ENCODE measurements around the gene WSB1.
"Not testable (repeated sequence)": the region's sequence is repeated elsewhere in the genome, so short reads cannot be mapped to it uniquely, and the experiment has no call there.

The WSB1 gene

DNA sequence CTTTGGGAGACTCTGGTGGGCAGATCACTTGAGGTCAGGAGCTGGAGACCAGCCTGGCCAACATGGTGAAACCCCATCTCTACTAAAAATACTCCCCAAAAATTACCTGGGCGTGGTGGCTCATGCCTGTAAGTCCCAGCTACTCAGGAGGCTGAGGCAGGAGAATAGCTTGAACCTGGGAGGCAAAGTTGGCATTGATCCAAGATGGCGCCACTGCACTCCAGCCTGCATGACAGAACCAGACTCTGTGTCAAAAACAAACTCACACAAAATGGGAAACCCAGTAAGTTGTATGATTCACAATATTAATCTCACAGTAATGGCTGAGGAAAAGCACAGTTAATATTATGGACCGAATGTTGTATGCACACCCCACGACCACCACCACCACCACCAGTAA, 24.3 kb downstream of the WSB1 start:
- no peak for DNase-seq

DNA sequence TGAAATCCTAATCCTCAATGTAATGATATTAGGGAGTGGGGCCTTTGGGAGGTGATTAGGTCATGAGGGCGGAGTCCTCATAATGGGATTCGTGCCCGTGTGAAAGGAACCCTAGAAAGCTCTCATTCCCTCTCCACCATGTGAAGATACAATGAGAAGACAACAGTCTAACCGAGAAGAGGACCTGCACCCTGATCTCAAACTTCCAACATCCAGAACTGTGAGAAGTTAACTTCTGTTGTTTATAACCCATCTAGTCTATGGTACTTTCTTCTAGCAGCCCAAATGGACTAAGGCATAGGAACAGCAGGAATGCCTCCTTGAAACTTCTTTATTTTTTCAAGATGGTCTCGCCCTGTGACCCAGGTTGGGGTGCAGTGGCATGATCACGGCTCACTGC, 24.7 kb downstream of the WSB1 start:
- DNase-seq: no peak

GRCh38 chr17:27319541-27320221, 25.8 kb downstream of the WSB1 start:
- DNase-seq: no peak

DNA sequence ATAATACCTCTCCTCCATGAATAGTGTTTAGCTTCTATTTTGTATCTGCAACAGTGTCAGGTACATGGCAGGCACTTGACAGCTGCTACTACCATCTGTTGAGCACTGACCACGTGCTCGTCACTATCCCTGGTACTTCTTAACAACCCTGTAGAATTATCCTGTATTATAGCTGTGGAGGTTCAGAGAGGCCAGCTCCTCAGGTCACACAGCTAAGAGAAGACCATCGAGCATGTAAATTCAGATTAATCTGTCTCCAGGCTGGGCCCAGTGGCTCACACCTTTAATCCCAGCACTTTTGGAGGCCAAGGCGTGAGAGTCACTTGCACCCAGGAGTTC, 26.3 kb downstream of the WSB1 start:
- DNase-seq: no peak

DNA sequence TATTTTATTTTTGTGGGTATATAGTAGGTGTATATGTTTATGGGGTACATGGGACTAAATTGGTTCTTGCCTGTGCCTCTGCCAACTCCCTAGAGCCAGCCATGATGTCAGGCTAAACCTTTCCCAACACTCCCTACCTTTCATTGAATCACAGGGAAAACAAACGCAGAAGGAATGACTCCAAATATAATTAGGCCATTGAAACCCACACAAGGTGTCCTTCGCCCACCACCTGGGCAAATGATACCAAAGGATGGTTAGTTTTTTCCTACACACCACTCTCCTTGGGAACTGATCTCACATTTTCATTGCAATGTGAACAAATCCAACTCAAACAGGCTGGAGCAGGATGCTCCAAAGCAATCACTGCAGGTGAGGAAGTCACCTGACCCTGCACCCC, 27.5 kb downstream of the WSB1 start:
- no peak for DNase-seq

DNA sequence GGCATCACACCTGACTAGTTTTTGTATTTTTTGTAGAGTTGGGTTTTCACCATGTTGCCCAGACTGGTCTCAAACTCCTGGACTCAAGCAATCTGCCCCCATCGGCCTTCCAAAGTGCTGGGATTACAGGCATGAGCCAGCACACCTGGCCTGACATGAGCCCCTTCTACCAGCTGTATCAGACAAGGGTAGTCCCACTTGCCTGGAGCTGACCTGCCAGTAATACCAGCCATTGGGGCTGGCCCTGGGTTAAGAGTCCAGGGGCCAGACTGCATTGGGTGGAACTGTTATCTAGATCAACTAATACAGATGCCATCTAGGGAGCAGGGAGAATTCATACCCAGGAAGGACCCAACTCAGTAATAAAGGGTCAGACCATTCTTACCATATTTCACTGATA, 28.1 kb downstream of the WSB1 start:
- DNase-seq: no peak

DNA sequence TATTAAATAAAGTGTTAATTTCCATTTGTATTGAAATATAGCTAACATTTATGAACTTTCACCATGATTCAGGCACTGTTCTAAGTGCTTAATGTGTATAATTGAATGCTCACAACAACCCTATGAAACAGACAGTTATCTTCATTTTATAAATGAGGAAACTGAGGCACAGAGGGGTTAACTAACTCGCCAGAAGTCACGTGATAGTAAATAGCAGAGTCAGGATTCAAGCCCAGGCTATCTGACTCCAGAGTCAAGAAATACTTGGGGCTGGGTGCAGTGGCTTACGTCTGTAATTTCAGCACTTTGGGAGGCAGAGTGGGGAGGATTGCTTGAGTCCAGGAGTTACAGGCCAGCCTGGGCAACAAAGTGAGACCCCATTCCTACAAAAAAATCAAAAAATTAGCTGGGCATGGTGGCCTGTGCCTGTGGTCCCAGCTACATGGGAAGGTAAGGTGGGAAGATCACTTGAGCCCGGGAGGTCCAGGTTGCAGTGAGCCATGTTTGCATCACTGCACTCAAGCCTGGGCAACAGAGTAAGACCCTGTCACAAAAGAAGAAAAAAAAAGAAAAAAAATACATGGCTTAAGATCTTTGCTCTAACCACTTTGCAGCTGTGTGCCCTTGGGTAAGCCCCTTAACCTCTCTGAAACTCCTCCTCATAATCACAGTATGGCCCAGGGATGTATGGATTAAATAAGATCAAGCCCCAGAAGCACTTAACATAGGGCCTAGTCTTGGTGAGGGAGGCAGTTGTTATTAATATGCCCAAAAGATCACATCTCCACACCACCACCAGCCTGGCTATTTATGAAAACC, 29.0 kb downstream of the WSB1 start:
- DNase-seq: no peak

DNA sequence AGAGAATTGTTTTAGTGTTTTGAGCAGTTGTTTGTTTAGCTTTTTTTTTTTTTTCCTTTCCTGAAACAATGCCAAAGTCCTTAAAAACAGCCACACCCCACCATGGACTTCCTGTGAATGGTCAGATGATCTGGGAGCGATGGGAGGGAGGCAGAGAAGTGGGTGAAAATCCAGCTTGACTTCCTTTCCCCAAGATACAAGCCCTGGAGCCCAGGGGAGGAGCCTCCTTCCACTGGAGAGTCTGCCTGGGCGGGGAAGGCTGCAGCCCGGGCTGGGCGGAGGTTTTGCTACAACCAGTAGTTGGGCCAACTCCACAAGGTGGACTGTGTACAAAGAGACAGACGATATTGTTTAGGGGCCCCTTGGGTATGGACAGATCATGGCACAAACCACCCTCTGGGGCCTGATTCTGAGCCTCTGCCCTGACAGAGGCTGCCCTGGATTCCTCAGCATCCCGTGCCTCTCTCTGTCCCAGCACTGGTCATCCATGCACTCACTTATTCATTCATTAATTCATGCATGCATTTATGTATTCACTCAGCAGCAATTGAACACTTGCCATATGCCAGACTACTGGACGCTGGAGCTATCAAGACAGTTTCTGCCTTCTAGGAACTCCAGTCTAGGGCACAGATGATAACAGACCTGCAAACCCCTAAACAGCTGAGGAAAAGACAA, 29.8 kb downstream of the WSB1 start:
- no peak for DNase-seq

DNA sequence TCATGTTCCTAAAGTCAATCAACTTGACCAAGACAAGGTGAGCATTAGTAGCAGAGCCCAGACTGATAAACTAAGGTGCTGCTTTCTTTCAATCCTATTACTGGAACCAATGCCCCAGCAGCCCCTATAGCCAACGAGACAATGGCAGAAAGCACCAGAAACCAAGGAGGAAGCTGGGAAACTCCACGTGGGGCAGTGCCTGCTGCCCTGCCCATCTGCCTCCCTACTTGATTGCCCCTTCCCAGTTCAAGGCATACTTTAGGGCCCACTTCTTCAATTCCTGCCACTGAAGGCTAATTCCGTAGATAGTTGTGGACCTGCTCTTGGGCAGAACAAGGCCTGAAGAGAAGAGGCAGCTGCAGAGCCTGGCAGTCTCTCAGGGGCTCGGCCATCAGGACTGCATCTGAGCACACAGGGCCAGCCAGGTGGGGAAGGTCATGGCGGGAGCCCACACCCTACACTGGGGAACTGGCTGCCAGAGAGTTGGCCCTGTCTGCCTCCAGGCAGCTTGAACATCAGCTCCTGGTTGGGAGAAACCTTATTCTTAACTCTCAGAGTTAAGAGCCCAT, 30.9 kb downstream of the WSB1 start:
- DNase-seq: no peak

DNA sequence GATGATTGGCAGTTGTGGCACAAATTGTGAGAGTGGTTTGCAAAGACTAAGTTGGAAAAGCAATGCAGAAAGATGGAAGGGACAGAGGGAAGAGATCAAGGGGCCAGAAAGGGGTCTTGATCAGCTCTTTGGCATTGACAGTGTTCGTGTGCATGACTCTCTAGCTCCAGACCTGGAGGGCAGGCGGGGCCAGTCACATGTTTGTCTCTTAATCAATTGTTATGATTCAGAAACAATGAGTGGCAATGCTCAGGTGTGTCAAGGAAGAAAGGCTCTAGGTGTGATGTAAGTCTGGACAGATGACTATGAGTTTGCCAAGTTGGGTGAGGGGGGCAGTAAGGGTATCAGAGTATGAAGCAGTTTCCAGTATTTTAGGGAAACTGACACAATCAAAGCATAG, 32.1 kb downstream of the WSB1 start:
- DNase-seq: no peak

DNA sequence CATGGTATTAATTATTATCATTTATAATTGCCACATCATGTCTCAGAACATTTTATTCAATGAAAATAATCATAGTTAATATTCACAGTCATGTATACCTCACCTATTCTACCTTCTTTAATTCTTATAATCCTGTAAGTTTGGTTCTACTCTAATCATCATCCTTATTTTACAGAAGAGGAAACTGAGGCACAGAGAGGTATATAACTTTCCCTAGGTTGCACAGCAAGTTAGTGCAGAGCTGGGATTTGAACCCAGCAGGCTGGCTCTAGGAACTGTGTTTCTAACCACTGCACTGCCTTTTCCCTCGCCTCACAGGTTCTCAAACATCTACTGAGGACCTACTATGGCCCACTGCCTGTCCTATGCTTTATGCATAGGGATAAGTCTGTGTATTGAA, 32.7 kb downstream of the WSB1 start:
- DNase-seq: no peak

GRCh38 chr17:27327397-27327796, 33.5 kb downstream of the WSB1 start:
- DNase-seq: no peak

DNA sequence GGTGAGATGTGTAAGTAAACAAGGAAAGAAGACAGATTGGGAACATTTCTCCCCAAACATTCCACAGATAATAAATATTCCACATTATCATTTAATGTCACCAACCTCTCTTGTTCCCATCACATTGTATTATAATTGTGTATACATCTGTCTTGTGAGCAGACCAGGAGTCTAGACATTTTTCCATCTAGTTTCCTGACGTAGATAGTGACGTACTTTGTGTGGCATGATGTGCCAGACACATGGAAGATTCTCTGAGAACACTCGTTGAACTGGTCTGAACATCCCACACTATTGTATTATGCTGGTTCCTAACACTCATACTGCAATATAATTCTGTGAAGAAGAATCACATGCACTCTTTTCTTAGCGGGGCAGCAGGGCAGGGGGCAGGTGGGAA, 34.0 kb downstream of the WSB1 start:
- DNase-seq: no peak

DNA sequence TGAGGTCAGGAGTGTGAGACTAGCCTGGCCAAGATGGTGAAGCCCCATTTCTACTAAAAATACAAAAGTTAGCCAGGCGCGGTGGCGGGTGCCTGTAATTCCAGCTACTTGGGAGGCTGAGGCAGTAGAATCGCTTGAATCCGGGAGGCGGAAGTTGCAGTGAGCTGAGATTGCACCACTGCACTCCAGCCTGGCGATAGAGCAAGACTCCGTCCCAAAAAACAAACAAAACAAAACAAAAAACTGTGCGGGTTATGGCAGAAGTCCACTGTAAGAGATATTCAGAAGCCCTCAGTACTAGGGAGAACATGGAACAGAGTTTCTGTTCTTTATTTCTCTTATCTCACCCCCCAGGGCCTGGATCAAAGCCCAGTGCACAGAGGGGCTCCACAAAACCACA, 34.8 kb downstream of the WSB1 start:
- DNase-seq: not testable (repeated sequence)

GRCh38 chr17:27329146-27329805, 35.4 kb downstream of the WSB1 start:
- DNase-seq: no peak

- DNase-seq: no peak
Measured at GRCh38 chr17:27332047-27332393, 38.1 kb downstream of the WSB1 start.

DNA sequence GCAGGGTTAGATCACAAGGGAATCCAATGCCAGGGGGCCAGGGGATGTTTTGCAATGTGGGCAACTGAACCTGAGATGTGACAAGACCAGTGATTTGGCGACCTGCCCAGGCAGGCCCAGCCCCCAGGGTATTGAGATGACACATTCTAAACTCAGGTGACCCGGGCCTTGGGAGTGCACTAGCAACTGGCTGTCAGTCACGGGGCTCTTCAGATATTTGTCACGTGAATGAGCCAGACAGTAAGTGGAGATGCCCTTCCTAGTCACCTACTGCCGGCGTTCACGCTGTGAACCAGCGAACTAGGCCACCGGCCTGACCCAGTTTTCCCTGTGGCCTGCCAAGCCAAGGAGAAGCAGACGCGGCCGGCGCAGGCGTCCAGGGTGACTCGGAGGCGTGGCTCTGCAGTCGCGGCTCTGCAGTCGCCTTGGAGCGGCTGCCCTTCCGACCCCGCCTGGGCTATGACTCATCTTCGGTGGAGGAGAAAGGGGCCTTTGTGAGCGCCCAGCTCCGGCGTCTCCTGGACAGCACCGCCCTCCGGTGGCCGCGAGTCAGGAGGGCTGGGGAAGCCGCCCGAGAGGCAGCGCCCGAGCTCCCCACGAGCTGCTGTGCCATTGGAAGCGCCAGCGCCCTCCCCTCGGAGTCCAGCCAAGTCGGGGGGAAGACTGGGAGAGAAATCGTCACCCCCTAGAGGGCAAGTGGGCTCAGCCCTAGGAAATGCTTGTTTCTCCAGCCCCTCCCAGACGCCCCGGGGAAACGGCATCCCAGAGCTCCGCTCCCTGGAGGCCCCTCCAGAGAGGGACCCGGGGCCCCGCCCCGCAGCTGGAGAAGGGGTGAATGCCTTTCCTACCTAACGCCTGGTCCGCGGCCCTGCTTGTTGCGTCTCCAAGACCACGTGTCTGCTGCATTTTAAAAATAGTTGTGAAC, 38.8 kb downstream of the WSB1 start:
- peak; percentile 81 to 92 for DNase-seq

- DNase-seq: no peak
Measured at GRCh38 chr17:27333410-27333980, 39.6 kb downstream of the WSB1 start.

- DNase-seq: no peak
Measured at GRCh38 chr17:27336184-27336583, 42.3 kb downstream of the WSB1 start.

GRCh38 chr17:27338536-27338985, 44.6 kb downstream of the WSB1 start:
- DNase-seq: no peak

GRCh38 chr17:27339198-27339835, 45.4 kb downstream of the WSB1 start:
- no peak for DNase-seq
